ENCODE results near the gene IQSEC1. TPM values are rescaled to one million over a fixed set of nuclear protein-coding genes. Genes with fewer than 3 reads are reported as not detected.

The IQSEC1 gene
- total RNA-seq, 1 donor from 2014 or later, result 29.5 TPM

- Histone ChIP-seq H3K36me3 (ENCODE audit: insufficient read depth, low read length) (no peaks in the 10 kb centered on the region), H3K79me2 (ENCODE audit: insufficient read depth, low read length) (peaks cover 4% of the 10 kb centered on the region), H3K9ac (ENCODE audit: low read length) (no peak overlapping the region), H3K4me3 (ENCODE audit: insufficient read depth, low read depth, low read length) (no peak overlapping the region), H3K9me3 (ENCODE audit: insufficient read depth, low read depth, low read length) (no peaks in the 10 kb centered on the region), H2AFZ (ENCODE audit: low read depth, low read length) (no peak overlapping the region), H3K27ac (ENCODE audit: low read depth, low read length) (no peak overlapping the region), H3K4me2 (ENCODE audit: low read length) (no peak overlapping the region), H3K27me3 (ENCODE audit: insufficient read depth, low read length) (no peaks in the 10 kb centered on the region), H4K20me1 (ENCODE audit: insufficient read depth, low read length) (peaks cover 70% of the 10 kb centered on the region), H3K4me1 (ENCODE audit: insufficient read depth, low read length) (peaks cover 8% of the 10 kb centered on the region)
- FAIRE-seq (no peak), DNase-seq (ENCODE audit: low read depth) (no peak)
- TF ChIP-seq CTCF (IDR thresholded peaks at IDR 0.05; ENCODE audit: insufficient read depth, low read depth, low read length) (no peak), EZH2 (IDR thresholded peaks at IDR 0.05; ENCODE audit: insufficient read depth, low read length) (no peak)
- Mint-ChIP-seq H3K4me3 (ENCODE audit: unreplicated experiment) (no peak overlapping the region), H3K4me1 (ENCODE audit: low read depth, unreplicated experiment) (no peaks in the 10 kb centered on the region), H3K27ac (ENCODE audit: unreplicated experiment) (no peak overlapping the region), H3K27me3 (ENCODE audit: low read depth, unreplicated experiment) (no peaks in the 10 kb centered on the region), H3K9me3 (ENCODE audit: unreplicated experiment) (no peaks in the 10 kb centered on the region), H3K36me3 (ENCODE audit: low read depth, unreplicated experiment) (peaks cover 6% of the 10 kb centered on the region)
These were observed 146.6 kb downstream of the IQSEC1 start for GRCh38 chr3:12926660-12927059.

- H3K27ac ChIP-seq (ENCODE audit: low read depth, low read length), result no peak overlapping the region
- Mint-ChIP-seq H3K27me3 (ENCODE audit: low read depth, unreplicated experiment) (no peaks in the 10 kb centered on the region), H3K4me1 (ENCODE audit: low read depth, unreplicated experiment) (no peaks in the 10 kb centered on the region), H3K36me3 (ENCODE audit: low read depth, unreplicated experiment) (peaks cover 6% of the 10 kb centered on the region), H3K4me3 (ENCODE audit: unreplicated experiment) (no peak overlapping the region), H3K9me3 (ENCODE audit: unreplicated experiment) (no peaks in the 10 kb centered on the region), H3K27ac (ENCODE audit: unreplicated experiment) (no peak overlapping the region)
- H3K9me3 ChIP-seq (ENCODE audit: insufficient read depth, low read depth, low read length), result no peaks in the 10 kb centered on the region
- no peak overlapping the region for H3K4me3 ChIP-seq (ENCODE audit: insufficient read depth, low read depth, low read length)
- H3K9ac ChIP-seq (ENCODE audit: low read length), result no peak overlapping the region
- H3K27me3 ChIP-seq (ENCODE audit: insufficient read depth, low read length), result no peaks in the 10 kb centered on the region
- no peaks in the 10 kb centered on the region for H3K36me3 ChIP-seq (ENCODE audit: insufficient read depth, low read length)
- no peaks in the 10 kb centered on the region for H3K79me2 ChIP-seq (ENCODE audit: insufficient read depth, low read length)
- peaks cover 60% of the 10 kb centered on the region for H4K20me1 ChIP-seq (ENCODE audit: insufficient read depth, low read length)
- no peak overlapping the region for H3K4me2 ChIP-seq (ENCODE audit: low read length)
- TF ChIP-seq CTCF (IDR thresholded peaks at IDR 0.05; ENCODE audit: insufficient read depth, low read depth, low read length), result no peak
- no peak for TF ChIP-seq EZH2 (IDR thresholded peaks at IDR 0.05; ENCODE audit: insufficient read depth, low read length)
- DNase-seq (ENCODE audit: low read depth), result no peak
- peaks cover 8% of the 10 kb centered on the region for H3K4me1 ChIP-seq (ENCODE audit: insufficient read depth, low read length)
- no peak for FAIRE-seq
- no peak overlapping the region for H2AFZ ChIP-seq (ENCODE audit: low read depth, low read length)
These were observed 147.6 kb downstream of the IQSEC1 start for GRCh38 chr3:12925648-12926047.

- no peak for TF ChIP-seq CTCF (IDR thresholded peaks at IDR 0.05; ENCODE audit: insufficient read depth, low read depth, low read length)
- no peak for TF ChIP-seq EZH2 (IDR thresholded peaks at IDR 0.05; ENCODE audit: insufficient read depth, low read length)
- H3K9me3 Mint-ChIP-seq (ENCODE audit: unreplicated experiment), result no peaks in the 10 kb centered on the region
- no peak overlapping the region for H3K27ac Mint-ChIP-seq (ENCODE audit: unreplicated experiment)
- H3K36me3 ChIP-seq (ENCODE audit: insufficient read depth, low read length), result no peaks in the 10 kb centered on the region
- no peaks in the 10 kb centered on the region for H3K27me3 Mint-ChIP-seq (ENCODE audit: low read depth, unreplicated experiment)
- no peak overlapping the region for H3K4me3 ChIP-seq (ENCODE audit: insufficient read depth, low read depth, low read length)
- no peak overlapping the region for H3K4me2 ChIP-seq (ENCODE audit: low read length)
- H3K9me3 ChIP-seq (ENCODE audit: insufficient read depth, low read depth, low read length), result no peaks in the 10 kb centered on the region
- FAIRE-seq (no peak), DNase-seq (ENCODE audit: low read depth) (no peak)
- H4K20me1 ChIP-seq (ENCODE audit: insufficient read depth, low read length), result peaks cover 48% of the 10 kb centered on the region
- H2AFZ ChIP-seq (ENCODE audit: low read depth, low read length), result no peak overlapping the region
- H3K36me3 Mint-ChIP-seq (ENCODE audit: low read depth, unreplicated experiment), result peaks cover 6% of the 10 kb centered on the region
- H3K27me3 ChIP-seq (ENCODE audit: insufficient read depth, low read length), result no peaks in the 10 kb centered on the region
- H3K4me3 Mint-ChIP-seq (ENCODE audit: unreplicated experiment), result no peak overlapping the region
- H3K9ac ChIP-seq (ENCODE audit: low read length), result no peak overlapping the region
- H3K4me1 ChIP-seq (ENCODE audit: insufficient read depth, low read length), result peaks cover 8% of the 10 kb centered on the region
- no peaks in the 10 kb centered on the region for H3K4me1 Mint-ChIP-seq (ENCODE audit: low read depth, unreplicated experiment)
- H3K79me2 ChIP-seq (ENCODE audit: insufficient read depth, low read length), result no peaks in the 10 kb centered on the region
- H3K27ac ChIP-seq (ENCODE audit: low read depth, low read length), result no peak overlapping the region
These were observed 148.8 kb downstream of the IQSEC1 start for GRCh38 chr3:12924437-12924836.
